GM21447 (cell line): ENCODE data around the gene AP1B1.

Experiments used
- ATAC-seq: cut with Tn5 transposase; IDR thresholded peaks from one replicate; pipeline ENCODE4 v1.9.1; 2021; ENCODE audit not compliant: unreplicated experiment

Gene AP1B1

GRCh38 chr22:29334148-29334547, 54.2 kb downstream of the AP1B1 start:
- no peak for ATAC-seq

GRCh38 chr22:29332886-29333496, 55.4 kb downstream of the AP1B1 start:
- ATAC-seq = no peak

GRCh38 chr22:29331658-29332300, 56.6 kb downstream of the AP1B1 start:
- ATAC-seq = no peak

- no peak for ATAC-seq
Observed at GRCh38 chr22:29331213-29331612, 57.2 kb downstream of the AP1B1 start.

GRCh38 chr22:29330753-29331152, 57.6 kb downstream of the AP1B1 start:
- no peak for ATAC-seq

- no peak for ATAC-seq
Observed at GRCh38 chr22:29330291-29330690, 58.1 kb downstream of the AP1B1 start.

GRCh38 chr22:29329581-29329980, 58.8 kb downstream of the AP1B1 start:
- no peak for ATAC-seq

- no peak for ATAC-seq
Observed at GRCh38 chr22:29328566-29329500, 59.5 kb downstream of the AP1B1 start.

- ATAC-seq = no peak
Observed at GRCh38 chr22:29328055-29328454, 60.3 kb downstream of the AP1B1 start.

GRCh38 chr22:29327089-29327764, 61.1 kb downstream of the AP1B1 start:
- no peak for ATAC-seq

GRCh38 chr22:29326481-29326880, 61.9 kb downstream of the AP1B1 start:
- no peak for ATAC-seq

- ATAC-seq = no peak
Observed at GRCh38 chr22:29325785-29326315, 62.5 kb downstream of the AP1B1 start.

- ATAC-seq = no peak
Observed at GRCh38 chr22:29325356-29325755, 63.0 kb downstream of the AP1B1 start.

GRCh38 chr22:29323641-29324040, 64.7 kb downstream of the AP1B1 start:
- no peak for ATAC-seq

- no peak for ATAC-seq
Observed at GRCh38 chr22:29320546-29320945, 67.8 kb downstream of the AP1B1 start.

- no peak for ATAC-seq
Observed at GRCh38 chr22:29319072-29319471, 69.3 kb downstream of the AP1B1 start.

GRCh38 chr22:29317827-29318454, 70.4 kb downstream of the AP1B1 start:
- ATAC-seq = no peak

- ATAC-seq = no peak
Observed at GRCh38 chr22:29316141-29316828, 72.1 kb downstream of the AP1B1 start.

- no peak for ATAC-seq
Observed at GRCh38 chr22:29315286-29316140, 72.9 kb downstream of the AP1B1 start, which contains the start of gene RASL10A. RASL10A (minus strand) TSS chr22:29315697; CDS start chr22:29315246, 451 bp downstream.
